SH-SY5Y (cell line): Measurements from ENCODE around the gene TRPV3.

Experiments
- GATA2 ChIP-seq: IDR thresholded peaks from 2 replicates; pipeline ENCODE4 v1.6.1; 2011; ENCODE audit warnings: mild to moderate bottlenecking, low read depth, low read length
- GATA3 ChIP-seq: IDR thresholded peaks from 2 replicates; pipeline ENCODE4 v1.6.1; 2011; ENCODE audit warnings: low read depth, mild to moderate bottlenecking, low read length, moderate library complexity

DNA sequence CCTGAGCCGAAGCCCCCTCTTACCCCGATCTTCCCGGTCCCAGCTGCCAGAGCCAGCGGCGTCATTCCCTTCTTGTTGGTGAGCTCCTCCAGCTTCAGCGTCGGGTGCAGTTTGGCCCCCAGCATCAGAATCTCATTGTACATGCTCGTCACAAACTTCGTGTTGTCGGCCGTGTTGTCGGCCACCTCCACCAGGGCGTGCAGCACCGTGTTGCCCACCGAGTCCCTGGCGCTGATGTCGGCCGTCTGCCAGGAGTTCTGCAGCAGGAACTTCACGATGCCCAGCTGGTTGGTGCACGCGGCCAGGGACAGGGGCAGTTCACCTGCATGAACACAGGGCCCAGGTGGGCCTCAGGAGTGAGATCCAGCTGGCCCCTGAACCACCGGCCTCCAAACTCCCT lies 32.2 kb upstream of the TRPV3 start:
- TF ChIP-seq GATA2 (no peak), GATA3 (no peak)
